Stimulated activated CD4-positive, alpha-beta T cell treated with anti-CD3 and anti-CD28 coated beads, TNF-alpha, amount 100 ng/mL, for 24 hours (primary cell): ENCODE data around the gene NPAT.
A peak's percentile ranks its signal among the peaks of the same experiment; 100 is the strongest.

ENCODE experiments used
- DNase-seq, 3 experiments: peaks; one replicate each; pipeline ENCODE4 v3.0.0-alpha.2; 2020; ENCODE audit warnings: low read depth in 3 of 3

Gene NPAT

GRCh38 chr11:108222574-108223347, at the start of gene NPAT, which contains the start of gene ATM:
Gene NPAT (minus strand): TSS chr11:108222638. CDS start chr11:108222536, 102 bp downstream.
Gene ATM (plus strand): TSS chr11:108223067. CDS start chr11:108227625, 4,558 bp downstream.
- peak; percentile 97 to 98 (median 97) for DNase-seq

GRCh38 chr11:108269583-108269982, 47.1 kb upstream of the NPAT start:
- DNase-seq = no peak

- no peak for DNase-seq
Observed at GRCh38 chr11:108253176-108253575, 30.7 kb upstream of the NPAT start.

GRCh38 chr11:108246885-108247284, 24.4 kb upstream of the NPAT start:
- DNase-seq = no peak

- no peak for DNase-seq
Observed at GRCh38 chr11:108246308-108246707, 23.9 kb upstream of the NPAT start.

- no peak for DNase-seq
Observed at GRCh38 chr11:108242422-108242821, 20.0 kb upstream of the NPAT start.

GRCh38 chr11:108241330-108242037, 19.0 kb upstream of the NPAT start:
- DNase-seq = no peak

GRCh38 chr11:108239076-108239475, 16.6 kb upstream of the NPAT start:
- no peak for DNase-seq

- no peak for DNase-seq
Observed at GRCh38 chr11:108237058-108237481, 14.6 kb upstream of the NPAT start.

- DNase-seq = no peak
Observed at GRCh38 chr11:108235633-108236032, 13.2 kb upstream of the NPAT start.

- no peak for DNase-seq
Observed at GRCh38 chr11:108235192-108235591, 12.8 kb upstream of the NPAT start.

GRCh38 chr11:108233277-108233945, 11.0 kb upstream of the NPAT start:
- no peak for DNase-seq

- DNase-seq = no peak
Observed at GRCh38 chr11:108228251-108228650, 5.8 kb upstream of the NPAT start.

- DNase-seq = no peak
Observed at GRCh38 chr11:108226036-108226435, 3.6 kb upstream of the NPAT start.

- DNase-seq = no peak
Observed at GRCh38 chr11:108224911-108225786, 2.7 kb upstream of the NPAT start.

GRCh38 chr11:108224366-108224765, 1.9 kb upstream of the NPAT start:
- no peak for DNase-seq

- peak in 1 of 3 experiments; percentile 36 for DNase-seq
Observed at GRCh38 chr11:108223348-108224149, 1.1 kb upstream of the NPAT start.

GRCh38 chr11:108221911-108222573, 396 bp downstream of the NPAT start:
- no peak for DNase-seq

- DNase-seq = no peak
Observed at GRCh38 chr11:108221371-108221770, 1.1 kb downstream of the NPAT start.

GRCh38 chr11:108220721-108221336, 1.6 kb downstream of the NPAT start:
- DNase-seq = no peak
